Amniotic stem cell (primary cell): ENCODE measurements around the gene ZNF888.
"Not testable (repeated sequence)": the region's sequence is repeated elsewhere in the genome, so short reads cannot be mapped to it uniquely, and the experiment has no call there.

Experiments
- DNase-seq: peaks from one replicate; lab custom pipeline; 2025; lab: John Stamatoyannopoulos, UW

ZNF888 gene

DNA sequence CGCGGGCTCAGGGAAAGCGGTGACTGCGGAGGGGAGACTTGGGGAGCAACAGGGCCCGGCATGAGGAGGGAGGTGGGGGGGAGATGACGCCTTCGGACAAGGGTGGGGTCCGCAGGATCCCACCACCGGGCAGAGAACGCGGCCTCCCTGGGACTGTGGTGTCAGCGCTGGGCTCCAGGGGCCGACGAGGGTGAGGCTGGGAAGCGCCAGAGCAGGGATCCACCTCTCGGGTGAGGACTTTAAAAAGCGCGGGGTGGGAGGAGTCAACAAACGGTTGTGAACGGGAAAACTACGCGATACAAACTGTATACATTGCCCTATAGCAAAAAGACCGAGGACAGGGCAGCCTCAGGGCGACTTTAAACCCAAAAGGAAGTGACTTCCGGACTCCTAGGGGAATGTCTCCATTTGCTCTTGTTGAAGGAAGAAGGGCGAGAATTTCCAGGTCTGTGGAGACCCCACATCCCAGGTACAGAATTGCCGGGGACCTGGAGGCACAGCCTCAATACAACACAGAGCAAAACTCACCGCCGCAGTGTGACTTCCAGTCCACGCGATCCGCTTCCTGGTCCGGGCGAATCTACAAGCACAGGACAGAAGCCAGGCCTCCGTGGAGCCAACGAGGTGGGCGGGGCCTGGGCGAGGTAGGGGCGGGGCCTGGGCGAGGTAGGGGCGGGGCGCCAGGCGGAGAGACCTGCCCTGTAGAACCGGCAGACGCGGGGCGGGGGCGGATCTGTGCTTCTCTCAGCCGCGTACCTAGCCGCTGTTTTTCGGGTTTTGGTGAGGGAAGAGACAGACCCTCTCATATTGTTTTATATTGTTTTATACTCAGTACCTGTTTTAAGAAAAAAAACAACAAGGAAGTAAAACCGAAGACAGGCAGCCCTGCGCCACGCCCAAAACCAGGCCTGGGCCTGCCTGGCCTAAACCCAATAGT lies at the start of gene ZNF888:
Gene ZNF888 (minus strand): TSS at position 588 of the 937 bp plus-strand sequence. CDS start 5,555 bp downstream, outside the sequence.
- peak; percentile 38 for DNase-seq

DNA sequence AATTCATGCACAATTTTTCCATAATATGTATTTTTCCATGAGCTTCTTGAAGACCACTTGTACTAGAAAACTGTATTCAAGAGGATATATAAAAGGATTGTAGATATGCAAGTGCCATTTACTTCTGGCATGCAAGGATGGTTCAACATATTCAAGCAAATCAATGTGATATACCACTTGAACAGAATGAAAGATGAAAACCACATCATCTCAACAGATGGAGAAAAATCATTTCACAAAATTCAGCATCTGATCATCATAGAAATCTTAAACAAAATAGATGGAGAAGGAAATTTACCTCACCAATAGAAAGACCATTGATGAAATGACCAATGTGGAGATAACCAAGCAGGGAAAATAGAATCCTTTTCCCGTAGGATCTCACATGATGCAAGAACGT lies 44.5 kb upstream of the ZNF888 start:
- no peak for DNase-seq

DNA sequence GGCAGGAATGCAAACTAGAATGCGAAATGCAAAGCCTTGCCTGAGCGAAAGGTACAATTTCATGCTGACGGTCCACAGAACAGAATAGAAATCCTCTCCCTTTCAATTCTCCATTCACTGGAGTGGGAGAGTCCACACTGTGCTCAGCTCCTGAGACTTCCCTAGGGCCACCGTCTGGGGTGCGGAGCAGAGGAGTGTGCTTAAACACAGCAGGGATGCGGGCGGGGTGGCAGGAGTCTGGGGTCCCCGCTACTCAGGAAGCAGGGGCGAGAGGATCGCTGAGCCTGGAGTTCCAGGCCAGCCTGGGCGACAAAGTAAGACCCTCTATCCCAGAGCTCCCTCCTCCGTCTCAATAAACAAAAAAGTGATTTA lies 40.0 kb upstream of the ZNF888 start:
- DNase-seq = no peak

DNA sequence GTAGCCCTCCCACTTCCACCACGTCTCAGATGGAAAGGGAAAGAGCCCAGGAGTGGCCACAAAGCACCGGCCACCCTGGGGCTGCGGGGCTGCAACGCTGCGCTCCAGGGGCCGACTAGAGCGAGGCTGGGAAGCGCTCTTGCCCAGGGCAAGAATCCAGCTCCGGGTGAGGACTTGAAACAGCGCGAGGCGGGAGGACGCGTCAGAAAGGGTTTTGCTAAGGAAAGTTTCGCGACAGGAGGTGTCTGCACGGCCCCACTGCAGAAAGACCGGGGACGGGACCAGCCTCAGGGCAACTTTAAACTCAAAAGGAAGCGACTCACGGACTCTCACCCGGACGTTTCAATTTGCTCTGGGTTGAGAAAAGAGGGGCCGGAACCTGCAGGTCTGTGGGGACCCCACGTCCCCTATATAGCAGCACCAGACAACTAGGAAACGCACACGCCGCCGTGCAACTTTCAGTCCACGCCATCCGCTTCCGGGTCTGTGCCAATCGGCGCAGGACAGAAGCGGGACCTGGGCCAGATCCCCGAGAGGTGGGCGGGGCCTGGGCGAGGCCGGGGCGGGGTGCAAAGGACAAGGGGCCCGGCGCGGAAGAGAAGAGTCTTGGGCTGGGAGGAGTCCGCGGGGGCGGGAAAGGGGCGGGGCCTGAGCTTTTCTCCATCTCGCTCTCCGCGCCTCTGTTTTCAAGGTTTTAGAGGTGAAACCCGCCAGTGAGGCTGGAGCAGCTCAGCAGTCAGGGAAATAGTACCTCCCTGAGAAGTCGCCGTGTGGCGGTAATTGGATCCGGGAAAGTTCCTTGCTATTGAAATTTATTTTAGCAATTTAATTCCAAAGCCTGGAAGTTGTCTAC lies 39.4 kb upstream of the ZNF888 start, which contains the start of gene ZNF816:
Gene ZNF816 (minus strand): TSS at position 488 of the 853 bp plus-strand sequence. CDS start 6,792 bp downstream, outside the sequence.
- DNase-seq = peak; percentile 91

DNA sequence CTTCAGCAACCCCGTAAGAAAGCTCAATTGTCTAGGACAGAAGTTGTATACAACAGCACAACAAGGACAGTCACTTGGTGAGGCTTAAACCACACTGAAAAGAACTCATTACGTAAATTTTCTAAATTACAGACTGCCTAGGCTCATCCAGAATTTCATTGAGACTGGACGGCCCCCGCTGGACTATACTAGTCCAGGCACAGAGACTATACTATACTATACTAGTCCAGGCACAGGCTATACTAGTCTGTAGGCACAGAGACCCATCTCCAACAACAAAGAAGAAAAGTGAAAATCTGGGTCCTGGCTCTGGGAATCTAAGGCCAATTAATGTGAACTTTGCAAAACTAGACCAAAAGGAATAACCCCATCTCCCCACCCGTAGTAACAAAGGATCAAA lies 38.8 kb upstream of the ZNF888 start:
- no peak for DNase-seq

DNA sequence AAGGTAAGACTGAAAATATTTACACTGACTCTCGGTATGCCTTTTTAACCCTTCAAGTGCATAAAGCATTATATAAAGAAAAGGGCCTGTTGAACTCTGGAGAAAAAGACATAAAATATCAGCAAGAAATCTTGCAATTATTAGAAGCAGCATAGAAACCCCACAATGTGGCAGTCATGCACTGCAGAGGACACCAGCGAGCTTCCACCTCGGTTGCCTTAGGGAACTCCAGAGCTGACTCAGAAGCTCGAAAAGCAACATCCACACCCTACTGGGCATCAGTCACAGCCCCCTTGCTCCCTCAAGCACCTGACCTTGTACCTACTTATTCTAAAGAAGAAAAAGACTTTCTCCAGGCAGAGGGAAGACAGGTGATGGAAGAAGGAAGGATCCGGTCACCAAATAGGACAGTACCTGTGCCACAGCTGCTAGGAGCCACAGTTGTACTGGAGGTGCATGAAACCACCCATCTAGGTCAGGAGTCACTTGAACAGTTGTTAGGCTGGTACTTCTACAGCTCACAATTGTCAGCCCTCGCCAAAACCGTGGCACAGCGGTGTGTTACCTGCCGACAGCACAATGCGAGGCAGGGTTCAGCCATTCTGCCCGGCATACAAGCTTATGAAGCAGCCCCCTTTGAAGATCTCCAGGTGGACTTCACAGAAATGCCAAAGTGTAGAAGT lies 36.5 kb upstream of the ZNF888 start:
- DNase-seq = no peak

DNA sequence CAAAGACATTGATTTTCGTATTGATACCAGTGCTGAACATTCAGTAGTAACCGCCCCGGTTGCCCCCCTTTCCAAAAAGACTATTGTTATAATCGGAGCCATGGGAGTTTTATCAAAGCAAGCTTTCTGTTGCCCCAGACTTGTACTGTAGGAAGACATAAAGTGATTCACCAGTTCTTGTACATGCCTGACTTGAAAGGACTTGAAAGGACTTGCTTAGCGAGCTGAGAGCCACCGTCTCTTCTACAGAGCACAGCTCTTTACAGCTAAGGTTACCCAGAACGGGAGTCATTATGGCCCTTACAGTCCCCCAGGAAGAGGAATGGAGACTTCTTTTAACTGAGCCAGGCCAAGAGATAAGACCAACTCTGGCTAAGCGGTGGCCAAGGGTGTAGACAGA lies 34.4 kb upstream of the ZNF888 start:
- DNase-seq = no peak

DNA sequence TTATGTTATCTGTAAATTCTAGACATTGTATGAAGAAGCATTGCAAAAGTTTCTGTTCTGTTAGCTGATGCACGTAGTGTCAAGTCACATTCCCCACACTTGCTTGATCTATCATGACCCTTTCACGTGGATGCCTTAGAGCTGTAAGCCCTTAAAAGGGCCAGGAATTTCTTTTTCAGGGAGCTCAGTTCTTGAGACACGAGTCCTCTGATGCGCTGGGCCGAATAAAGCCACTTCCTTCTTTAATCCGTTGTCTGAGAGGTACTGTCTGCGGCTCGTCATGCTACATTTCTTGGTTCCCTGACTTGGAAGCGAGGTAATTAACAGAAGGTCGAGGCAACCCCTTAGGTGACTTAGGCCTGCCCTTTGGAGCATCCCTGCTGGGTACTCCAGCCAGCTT lies 33.7 kb upstream of the ZNF888 start:
- DNase-seq = no peak

DNA sequence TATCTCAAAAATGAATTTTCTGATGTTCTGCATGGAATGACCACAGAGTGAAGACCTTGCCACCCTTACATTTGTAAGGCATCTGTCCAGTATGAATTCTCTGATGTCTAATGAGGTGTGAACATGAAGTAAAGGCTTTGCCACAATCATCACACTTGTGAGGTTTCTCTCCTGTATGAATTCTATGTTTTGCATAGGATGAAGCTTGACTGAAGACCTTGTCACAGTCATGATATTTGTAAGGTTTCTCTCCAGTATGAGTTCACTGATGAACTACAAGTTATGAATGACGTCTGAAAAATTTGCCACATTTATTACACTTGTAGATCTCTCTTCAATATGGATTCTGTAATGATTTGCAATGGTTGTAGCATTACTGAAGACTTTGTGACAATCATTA lies 26.2 kb upstream of the ZNF888 start:
- DNase-seq = no peak

DNA sequence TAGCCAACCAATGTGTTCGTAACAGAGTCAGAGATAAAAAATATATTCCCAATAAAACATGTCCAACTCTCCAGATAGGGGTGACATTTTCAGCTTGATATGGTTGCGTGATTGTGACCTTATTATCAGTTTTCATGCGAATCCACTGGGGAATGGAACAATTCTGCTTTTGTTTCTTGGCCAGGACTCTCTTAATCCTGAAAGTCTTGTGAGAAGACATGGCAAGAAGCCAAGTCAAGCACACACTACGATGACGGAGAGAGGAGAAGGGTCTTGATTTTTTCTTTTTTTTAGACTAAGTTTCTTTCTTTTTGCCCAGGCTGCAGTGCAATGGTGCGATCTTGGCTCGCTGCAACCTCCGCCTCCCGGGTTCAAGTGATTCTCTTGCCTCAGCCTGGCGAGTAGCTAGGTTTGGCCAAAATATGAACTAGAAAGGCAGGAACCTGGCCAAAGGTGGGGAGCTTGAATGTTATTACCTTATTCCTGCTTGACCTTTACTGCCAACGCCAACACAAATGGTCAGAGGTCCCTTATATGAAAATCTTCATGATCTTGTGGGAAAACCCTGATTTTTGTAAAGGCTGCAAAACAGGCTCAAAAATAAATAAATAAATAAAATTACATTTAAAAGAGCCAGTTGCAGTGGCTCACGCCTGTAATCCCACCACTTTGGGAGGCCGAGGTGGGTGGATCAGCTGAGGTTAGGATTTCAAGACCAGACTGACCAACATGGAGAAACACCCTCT lies 25.0 kb upstream of the ZNF888 start:
- DNase-seq = no peak

DNA sequence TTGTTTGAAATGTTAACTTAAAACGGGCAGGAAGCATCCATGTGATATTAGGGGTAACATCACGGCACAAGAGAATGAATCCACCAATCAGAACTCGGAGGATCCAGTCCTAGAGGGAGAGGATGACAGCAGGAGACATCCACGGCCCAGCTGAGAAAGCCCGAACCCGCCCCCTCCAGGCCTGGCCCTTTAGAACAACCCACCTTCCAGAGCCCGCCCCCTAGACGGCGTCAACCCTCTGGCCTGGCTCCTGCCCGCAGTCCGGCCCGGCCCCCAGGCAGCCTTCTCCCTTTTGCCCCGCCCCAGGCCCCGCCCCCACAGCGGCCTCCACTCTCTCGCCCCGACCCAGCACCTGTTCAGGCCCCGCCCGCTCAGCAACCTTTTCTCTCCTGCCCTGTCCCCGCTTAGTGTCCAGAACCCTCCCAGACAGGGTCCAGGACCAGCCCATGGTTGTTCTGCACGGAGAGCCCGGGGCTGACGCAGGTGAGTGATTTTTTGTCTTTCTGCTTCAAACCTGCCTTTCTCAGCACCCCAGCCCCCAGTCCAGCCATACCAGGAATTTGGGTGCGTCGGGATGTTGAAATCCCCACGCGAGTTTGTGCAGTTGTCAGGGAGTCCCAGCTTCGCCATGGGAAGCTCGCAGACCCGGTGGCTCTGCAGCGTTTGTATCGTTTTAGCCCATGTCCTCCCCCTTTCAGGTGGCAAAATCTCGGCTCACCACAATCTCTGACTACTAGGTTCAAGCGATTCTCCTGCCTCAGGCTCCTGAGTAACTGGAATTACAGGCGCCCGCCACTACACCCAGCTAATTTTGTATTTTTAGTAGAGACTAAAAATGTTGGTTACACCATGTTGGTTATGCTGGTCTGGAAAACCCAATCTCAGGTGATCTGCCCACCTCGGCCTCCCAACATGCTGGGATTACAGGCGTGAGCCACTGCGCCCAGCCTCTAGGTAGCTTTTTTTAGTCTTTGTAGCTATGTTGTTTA lies 23.4 kb upstream of the ZNF888 start:
- no peak for DNase-seq

DNA sequence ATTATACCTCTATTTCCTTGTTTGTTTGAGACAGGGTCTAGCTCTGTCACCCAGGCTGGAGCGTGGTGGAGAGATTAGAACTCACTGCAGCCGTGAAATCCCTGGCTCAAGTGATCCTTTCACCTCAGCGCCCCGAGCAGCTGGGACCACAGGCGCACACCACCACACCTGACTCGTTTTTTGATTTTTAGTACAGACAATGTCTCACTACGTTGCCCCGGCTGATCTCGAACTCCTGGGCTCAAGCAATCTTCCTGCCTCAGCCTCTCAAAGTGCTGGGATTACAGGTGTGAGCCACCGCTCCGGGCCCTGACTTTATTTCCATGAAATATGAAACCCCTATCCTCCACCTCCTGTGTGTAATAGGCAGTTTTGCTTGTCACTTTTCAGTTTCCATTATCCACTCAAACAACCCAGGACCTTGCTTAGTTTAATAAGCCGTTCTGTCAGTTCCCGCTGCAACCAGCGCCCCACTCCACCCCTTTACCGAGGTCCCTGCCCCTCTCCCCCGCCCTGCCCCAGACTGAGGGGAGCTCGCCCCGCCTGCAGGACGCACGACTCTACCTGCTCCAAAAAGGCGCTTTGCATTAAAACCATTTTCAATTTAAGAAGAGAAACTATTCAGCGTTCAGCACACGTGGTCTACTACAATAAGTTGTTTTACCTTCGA lies 22.6 kb upstream of the ZNF888 start:
- DNase-seq = no peak

DNA sequence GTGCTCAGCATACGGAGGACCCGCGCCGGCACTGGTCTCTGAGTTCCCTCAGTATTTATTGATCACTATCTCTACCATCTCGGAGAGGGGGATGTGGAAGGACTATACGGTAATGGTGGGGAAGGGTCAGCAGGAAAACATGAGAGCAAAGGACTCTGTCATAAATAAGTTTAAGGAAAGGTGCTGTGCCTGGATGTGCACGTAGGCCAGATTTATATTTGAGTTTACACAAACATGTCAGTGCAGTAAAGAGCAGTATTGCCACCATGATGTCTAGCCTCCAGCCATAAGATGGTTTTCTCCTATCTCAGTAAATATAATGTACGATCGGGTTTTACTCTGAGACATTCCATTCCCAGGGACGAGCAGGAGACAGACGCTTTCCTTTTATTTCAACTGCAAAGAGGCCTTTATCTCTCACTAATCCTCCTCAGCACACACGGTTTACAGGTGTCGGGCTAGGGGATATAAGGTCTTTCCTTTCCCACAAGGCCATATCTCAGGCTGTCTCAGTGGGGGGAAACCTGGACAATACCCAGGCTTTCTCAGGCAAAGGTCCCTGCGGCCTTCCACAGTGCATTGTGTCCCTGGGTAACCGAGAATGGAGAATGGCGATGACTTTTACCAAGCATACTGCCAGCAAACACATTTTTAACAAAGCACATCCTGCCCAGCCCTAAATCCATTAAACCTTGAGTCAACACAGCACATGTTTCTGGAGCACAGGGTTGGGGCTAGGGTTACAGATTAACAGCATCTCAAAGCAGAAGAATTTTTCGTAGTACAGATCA lies 21.7 kb upstream of the ZNF888 start:
- not testable (repeated sequence) for DNase-seq

DNA sequence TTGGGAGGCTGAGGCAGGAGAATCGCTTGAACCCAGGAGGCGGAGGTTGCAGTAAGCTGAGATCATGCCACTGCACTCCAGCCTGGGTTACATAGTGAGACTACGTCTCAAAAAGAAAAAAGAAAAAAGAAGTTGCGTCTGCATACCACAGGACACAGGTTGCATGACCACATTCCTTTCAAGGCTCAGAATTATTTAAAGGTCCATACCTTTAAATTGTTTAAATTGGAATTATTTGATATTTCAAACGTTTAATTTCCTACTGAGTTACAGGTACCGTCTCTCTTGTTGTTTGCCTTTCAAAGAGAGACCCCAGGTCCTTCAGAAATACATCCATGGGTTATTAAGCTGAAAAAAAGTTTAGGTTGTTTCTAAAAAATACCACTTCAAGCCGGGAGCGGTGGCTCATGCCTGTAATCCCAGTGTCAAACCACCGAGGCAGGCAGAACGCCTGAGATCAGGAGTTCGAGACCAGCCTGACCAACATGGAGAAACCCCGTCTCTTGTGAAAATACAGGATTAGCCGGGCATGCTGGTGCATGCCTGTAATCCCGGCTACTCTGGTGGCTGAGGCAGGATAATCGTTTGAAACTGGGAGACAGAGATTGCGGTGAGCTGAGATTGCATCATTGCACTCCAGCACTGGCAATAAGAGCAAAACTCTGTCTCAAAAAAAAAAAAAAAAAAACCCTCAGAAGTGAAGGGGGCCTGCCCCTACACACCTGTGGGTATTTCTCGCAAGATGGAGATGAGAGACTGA lies 20.8 kb upstream of the ZNF888 start:
- DNase-seq = no peak

DNA sequence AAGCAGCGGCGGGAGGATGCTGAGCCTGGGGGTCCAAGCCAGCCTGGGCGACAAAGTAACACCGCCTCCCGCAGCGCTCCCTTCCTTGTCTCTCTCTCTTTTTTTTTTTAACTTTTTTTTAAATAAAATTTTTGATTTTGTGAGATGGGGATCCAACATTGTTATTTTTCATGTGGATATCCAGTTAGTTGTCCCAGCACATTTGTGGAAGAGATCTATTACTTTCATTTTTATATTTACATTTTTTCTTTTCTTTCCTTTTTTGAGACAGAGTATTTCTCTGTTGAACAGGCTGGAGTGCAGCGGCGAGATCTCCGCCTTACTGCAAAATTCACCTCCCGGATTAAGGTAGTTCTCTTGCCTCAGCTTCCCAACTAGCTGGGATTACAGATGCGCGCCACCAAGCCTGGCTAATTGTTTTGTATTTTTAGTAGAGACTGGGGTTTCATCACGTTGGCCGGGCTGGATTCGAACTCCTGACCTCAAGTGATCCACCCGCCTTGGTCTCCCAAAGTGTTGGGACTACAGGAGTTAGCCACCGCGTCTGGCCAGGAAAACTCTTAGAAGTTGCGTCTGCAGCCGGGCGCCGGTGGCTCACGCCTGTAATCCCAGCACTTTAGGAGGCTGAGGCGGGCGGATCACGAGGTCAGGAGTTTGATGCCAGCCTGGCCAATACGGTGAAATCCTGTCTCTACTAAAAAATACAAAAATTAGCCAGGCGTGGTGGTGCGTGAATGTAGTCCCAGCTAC lies 20.1 kb upstream of the ZNF888 start:
- no peak for DNase-seq

DNA sequence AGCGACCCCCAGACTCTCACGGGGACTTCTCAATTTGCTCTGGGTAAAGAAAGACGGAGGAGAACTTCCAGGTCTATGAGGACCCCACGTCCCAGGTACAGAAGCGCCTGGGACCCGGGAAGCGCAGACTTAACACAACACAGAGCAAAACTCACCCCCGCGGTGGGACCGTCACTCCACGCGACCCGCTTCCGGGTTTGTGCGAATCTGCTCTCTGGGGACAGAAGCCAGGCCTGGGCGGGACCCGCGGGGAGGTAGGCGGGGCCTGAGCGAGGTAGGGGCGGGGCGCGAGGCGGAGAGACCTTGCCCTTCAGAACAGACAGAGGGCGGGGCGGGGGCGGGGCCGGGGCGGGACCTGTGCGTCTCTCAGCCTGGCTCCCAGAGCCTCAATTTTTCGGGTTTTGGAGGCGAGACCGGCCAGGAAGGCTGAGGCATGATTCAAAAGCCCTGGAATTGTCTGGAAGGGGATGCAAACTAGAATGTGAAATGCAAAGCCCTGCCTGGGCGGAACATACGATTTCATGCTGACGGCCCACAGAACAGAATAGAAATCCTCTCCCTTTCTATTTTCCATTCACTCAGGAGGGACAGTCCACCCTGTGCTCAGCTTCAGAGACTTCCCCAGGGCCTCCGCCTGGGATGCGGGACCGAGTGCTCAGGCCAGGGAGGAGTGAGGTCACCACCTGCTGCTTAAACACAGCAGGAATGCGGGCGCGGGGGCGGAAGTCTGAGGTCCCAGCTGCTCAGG lies 19.3 kb upstream of the ZNF888 start:
- DNase-seq = peak; percentile 31

DNA sequence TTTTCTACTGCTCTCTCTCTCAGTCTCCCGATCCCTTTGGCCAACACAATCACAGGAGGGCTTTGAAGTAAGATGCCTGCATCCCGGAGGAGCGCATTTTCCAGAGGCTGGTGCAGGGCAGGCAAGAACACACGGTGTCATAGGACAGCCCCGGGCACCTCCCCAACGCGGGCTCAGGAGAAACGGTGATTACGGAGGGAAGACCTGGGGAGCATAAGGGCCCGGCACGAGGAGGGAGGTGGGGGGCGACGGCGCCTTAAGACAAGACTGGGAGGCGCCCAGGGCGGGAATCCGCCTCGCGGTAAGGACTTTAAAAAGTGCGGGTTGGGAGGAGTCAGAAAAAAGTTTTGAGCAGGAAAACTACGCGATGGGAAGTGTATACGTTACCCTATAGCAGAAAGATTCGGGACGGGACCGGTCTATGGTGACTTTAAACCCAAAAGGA lies 18.7 kb upstream of the ZNF888 start:
- peak; percentile 7 for DNase-seq
